Measurements from ENCODE around the gene FAM240A. TPM values are rescaled to one million over a fixed set of nuclear protein-coding genes. Genes with fewer than 3 reads are reported as not detected.
A peak's percentile ranks its signal among the peaks of the same experiment; 100 is the strongest.

Gene FAM240A
- total RNA-seq, 4 donors from 2014 or later, result 0.22 TPM; not detected in 3

- TF ChIP-seq CTCF (IDR thresholded peaks at IDR 0.05) (no peak), POLR2A (IDR thresholded peaks at IDR 0.05) (no peak), EP300 (IDR thresholded peaks at IDR 0.05) (no peak)
- H3K27me3 ChIP-seq, result no peaks in the 10 kb centered on the region
- no peaks in the 10 kb centered on the region for H3K9me3 ChIP-seq
- no peak overlapping the region for H3K27ac ChIP-seq
- peaks cover 0 to 2% (median 0%) of the 10 kb centered on the region in 4 donors for H3K4me1 ChIP-seq
- 91 to 100% methylated on average over 2 to 4 of the region's 4 CpGs for WGBS, 2 donors
- H3K4me3 ChIP-seq, result no peak overlapping the region
- no peaks in the 10 kb centered on the region for H3K36me3 ChIP-seq
- peak in 1 of 2 donors; percentile 5 for DNase-seq (ENCODE audit: low spot score in 2 of 2)
Measured at GRCh38 chr3:46670891-46671427, 58.6 kb downstream of the FAM240A start.

- no peak overlapping the region for H3K4me3 ChIP-seq
- no peaks in the 10 kb centered on the region for H3K27me3 ChIP-seq
- H3K4me1 ChIP-seq, result no peaks in the 10 kb centered on the region
- no peak for TF ChIP-seq CTCF (IDR thresholded peaks at IDR 0.05)
- no peak for TF ChIP-seq POLR2A (IDR thresholded peaks at IDR 0.05)
- no peak for TF ChIP-seq EP300 (IDR thresholded peaks at IDR 0.05)
- no peaks in the 10 kb centered on the region for H3K9me3 ChIP-seq
- no peak overlapping the region for H3K27ac ChIP-seq
- 89 to 95% methylated on average over 25 of the region's 25 CpGs for WGBS, 2 donors
- peak in 1 of 2 donors; percentile 5 for DNase-seq (ENCODE audit: low spot score in 2 of 2)
- H3K36me3 ChIP-seq, result no peaks in the 10 kb centered on the region
Measured at GRCh38 chr3:46671541-46672348, 59.4 kb downstream of the FAM240A start.

- no peaks in the 10 kb centered on the region for H3K4me1 ChIP-seq
- no peak overlapping the region for H3K27ac ChIP-seq
- H3K4me3 ChIP-seq, result no peak overlapping the region
- H3K27me3 ChIP-seq, result no peaks in the 10 kb centered on the region
- WGBS, 2 donors, result 88 to 90% methylated on average over 6 of the region's 6 CpGs
- TF ChIP-seq POLR2A (IDR thresholded peaks at IDR 0.05) (no peak), CTCF (IDR thresholded peaks at IDR 0.05) (no peak), EP300 (IDR thresholded peaks at IDR 0.05) (no peak)
- no peaks in the 10 kb centered on the region for H3K36me3 ChIP-seq
- H3K9me3 ChIP-seq, result no peaks in the 10 kb centered on the region
- DNase-seq (ENCODE audit: low spot score in 2 of 2), result no peak
Measured at GRCh38 chr3:46672349-46672695, 60.0 kb downstream of the FAM240A start.

- H3K4me1 ChIP-seq, result no peaks in the 10 kb centered on the region
- no peak for TF ChIP-seq EP300 (IDR thresholded peaks at IDR 0.05)
- TF ChIP-seq POLR2A (IDR thresholded peaks at IDR 0.05), result no peak
- TF ChIP-seq CTCF (IDR thresholded peaks at IDR 0.05), result no peak
- no peaks in the 10 kb centered on the region for H3K9me3 ChIP-seq
- DNase-seq (ENCODE audit: low spot score in 2 of 2), result no peak
- no peaks in the 10 kb centered on the region for H3K27me3 ChIP-seq
- H3K4me3 ChIP-seq, result no peak overlapping the region
- 79 to 80% methylated on average over 10 of the region's 10 CpGs for WGBS, 2 donors
- no peaks in the 10 kb centered on the region for H3K36me3 ChIP-seq
- H3K27ac ChIP-seq, result no peak overlapping the region
Measured at GRCh38 chr3:46673151-46674030, 61.1 kb downstream of the FAM240A start.

All from tibial nerve (tissue), 4 donors.